NCI-H2029 (cell line): ENCODE measurements around the gene ZNF415.
"Not testable (repeated sequence)": the region's sequence is repeated elsewhere in the genome, so short reads cannot be mapped to it uniquely, and the experiment has no call there.

Experiments
- DNase-seq: peaks from one replicate; lab custom pipeline; 2025; lab: John Stamatoyannopoulos, UW

The ZNF415 gene

DNA sequence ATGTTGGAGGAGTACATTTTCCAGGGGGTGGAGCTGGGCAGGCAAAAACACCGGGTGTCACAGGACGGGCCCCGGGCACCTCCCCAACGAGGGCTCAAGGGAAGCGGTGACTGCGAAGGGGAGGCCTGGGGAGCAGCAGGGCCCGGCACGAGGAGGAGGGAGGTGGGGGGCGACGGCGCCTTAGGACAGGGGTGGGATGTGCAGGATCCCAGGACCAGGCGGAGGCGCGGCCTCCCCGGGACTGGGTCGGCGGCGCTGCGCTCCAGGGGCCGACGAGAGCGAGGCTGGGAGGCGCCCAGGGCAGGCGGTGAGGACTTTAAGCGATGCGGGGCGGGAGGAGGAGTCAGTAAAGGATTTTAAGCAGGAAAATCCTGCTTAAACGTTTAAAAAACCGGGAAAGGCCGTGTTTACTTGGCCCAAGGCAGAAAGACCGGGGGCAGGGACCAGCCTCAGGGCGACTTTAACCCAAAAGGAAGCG lies 29.9 kb downstream of the ZNF415 start:
- DNase-seq = peak; percentile 38

DNA sequence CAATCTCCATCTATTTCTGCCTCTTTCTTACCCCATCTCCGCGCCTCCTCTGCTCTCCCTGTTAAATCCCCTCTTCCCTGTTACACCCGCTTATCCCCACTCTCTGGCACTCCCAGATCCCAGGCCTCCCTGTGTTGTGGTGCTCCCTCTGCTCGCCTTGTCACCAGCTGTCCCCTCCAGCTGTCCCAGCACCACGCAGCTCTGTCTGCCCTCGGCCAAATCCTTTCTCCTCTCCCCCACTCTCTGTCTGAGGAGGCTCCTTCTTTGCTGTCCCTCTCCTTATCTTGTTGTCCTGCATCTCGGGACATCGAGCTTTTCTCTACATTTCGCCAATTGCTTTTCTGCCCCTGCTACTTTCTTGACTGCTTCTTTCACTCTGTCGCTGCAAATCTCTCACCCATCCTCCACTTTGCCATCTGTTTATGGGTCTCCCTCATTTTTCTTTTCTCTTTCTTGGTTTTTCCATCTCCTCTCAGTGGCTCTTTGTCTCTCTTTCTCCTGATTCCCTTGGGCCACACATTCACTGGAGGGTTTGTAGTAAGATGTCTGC lies 30.4 kb downstream of the ZNF415 start:
- no peak for DNase-seq

DNA sequence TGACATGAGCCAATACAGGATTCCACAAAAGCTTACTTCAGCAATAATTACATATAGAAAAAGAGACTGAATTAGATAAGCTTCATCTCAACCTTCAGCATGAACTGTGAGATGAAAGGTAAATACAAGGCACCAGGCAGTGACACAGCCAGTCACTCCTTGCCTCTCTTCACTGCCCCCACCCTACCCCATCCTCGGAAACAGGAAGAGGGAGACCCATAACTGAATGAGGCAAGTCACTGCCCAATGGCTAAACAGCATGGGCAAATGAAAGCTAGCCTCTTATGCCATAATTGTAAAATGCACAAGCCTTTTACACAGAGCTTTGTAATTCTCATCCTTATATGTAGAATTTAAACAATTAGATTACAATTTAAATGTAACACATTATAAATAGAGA lies 31.2 kb downstream of the ZNF415 start:
- no peak for DNase-seq

DNA sequence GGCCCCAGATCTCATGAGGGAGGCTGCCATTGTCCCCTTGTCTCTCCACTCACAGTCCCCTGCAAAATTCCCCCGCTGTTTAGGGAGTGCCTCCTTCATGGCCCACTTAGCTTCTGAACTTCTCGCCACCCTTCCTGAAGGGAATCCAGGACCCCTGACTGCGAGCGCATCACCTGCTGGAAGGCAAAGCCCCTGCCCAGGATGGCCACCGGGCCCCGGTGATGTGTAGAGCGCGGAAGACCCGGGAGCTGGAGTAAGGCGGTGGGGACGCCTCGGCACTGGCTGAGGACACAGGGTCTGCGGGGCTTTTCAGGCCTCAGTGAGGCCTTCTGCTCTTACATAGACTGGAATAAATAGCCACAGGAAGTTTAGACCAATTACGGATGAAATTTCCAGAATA lies 34.1 kb downstream of the ZNF415 start:
- not testable (repeated sequence) for DNase-seq

DNA sequence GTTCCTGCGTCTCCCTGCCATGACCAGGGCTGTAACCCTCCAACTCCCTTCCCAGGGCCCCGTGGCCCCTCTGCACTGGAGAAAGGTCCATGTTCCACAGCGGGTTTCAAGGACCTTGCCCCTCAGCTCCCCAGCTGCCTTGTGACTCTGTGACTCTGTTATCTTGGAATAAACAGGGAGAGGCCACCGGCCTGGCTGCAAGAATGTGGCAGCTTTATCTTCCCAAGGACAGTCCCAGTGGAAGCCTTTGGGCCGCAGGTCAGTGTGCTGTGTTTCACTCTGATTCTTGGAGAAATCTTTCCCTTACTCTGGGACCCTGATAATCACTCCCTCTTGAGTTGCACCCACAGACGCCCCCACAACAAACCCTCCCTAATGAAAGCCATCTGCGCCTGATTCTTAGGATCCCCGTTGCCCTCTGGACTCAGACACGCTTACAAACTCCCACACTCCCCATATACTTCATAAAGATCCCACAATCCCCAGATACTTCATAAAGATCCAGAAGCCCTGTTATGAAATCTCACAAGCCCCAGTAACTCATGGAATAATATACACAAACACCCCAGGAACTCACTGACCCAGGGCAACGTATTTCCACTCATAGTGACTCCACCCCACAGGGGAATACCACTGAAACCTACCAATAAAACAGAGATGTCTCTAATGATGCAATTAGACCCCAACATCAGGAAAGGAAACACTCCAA lies 35.6 kb downstream of the ZNF415 start:
- not testable (repeated sequence) for DNase-seq

DNA sequence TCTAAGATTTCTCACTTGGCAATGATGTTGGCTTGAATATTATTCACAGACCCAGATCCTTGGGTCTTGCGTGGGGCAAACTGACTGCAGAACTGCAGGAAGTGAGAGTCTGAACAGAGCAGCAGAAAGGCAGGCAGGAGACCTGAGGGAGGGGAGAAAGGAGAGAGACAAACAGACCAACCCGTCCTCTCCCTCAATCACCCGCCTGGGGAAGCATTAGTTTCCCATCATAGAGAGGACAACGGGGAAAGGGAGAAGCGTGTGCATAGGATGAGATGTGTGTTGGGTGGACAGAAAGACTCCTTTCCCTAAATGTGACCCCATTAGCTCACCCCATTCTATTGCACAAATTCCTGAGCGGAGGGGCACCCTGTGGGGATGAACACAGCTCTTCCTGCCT lies 36.1 kb downstream of the ZNF415 start:
- not testable (repeated sequence) for DNase-seq

DNA sequence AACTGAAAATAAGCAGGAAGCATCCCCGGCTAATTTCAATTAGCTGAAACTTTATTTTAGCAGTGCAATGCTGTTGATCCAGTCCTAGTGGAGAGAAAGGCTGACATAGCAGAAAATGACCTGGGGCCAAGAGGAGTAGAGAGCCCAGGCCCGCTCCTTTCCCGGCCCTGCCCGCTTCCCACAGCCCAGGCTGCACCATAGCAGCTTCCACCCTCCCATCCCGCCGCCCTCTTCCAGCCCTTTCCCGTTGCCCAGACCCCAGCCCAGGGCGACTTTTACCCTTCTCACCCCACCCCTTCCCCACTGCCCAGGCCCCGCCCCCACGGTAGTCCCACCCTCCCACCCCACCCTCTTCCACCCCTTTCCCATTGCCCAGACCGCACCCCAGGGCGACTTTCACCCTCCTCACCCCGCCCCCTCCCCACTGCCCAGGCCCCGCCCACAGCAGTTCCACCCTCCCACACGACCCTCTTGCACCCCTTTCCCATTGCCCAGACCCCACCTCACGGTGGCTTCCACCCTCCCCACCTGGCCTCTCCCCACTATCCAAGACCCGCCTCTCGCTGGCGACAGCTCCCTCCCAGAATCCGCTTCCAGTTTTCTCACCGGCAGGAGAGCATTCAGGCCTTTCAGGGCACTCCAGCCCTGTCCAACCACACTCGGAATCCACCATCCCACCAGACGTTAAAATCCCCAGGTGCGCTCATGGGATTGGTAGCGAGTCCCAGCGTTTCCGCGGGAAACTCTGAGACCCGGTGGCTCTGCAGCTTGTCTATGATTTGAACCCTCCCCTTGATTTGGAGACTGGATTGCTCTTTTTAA lies 37.7 kb downstream of the ZNF415 start:
- no peak for DNase-seq

DNA sequence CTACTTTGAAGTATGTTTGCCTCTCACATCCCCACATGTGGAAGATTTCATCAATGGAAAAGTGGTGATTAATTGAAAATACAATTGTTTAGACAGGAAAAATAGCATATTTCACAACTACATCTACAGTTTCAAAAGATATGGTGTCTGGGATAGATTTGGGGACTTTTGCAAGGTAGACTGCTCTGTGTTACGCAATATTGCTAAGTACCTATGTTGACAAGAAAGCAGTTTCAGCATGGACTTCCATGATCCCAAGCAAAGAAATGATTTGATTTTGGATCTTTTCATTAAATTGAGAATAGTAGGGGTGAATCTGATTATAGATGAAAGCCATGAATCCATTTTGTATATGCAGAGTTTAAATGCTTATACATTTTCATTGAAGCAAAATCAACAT lies 40.0 kb downstream of the ZNF415 start:
- DNase-seq = no peak

DNA sequence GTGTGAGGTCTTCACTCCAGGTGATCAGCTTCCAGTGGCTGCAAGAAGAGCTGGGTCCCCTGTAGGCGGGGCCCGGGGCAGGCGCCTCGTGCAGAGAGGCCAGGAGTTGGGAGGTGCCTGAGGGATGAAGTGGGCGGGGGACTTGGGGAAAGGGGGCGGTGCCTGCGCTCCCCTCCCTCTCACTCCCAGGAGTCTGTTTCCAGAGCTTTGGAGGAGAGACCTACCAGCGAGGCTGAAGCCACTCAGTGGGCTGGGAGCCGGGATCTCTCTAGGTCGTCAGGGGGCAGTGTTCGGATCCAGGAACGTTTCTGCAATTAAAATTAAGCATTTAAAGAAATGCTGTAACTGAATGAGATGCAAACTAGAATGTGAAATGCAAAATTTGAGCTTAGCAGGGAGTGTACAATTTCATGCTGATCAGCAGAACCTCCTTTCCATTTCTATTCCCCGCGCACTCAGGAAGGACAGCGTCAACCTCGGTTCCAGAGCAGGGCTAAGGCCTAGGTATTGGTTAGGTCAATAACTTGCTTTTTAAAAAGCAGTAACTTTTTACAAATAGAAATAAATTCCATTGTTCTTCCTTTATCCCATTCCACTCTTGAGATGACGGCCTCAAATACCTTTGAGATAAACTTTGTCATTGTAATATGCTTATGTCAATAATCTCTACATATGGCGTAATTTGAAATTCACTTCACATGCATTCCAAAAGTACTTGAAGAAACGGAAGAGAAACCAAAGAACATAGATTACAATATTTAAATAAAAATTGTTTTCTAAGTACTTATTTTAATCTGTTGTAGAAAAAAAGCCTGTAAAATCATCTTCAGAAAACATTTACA lies 41.1 kb downstream of the ZNF415 start:
- no peak for DNase-seq

DNA sequence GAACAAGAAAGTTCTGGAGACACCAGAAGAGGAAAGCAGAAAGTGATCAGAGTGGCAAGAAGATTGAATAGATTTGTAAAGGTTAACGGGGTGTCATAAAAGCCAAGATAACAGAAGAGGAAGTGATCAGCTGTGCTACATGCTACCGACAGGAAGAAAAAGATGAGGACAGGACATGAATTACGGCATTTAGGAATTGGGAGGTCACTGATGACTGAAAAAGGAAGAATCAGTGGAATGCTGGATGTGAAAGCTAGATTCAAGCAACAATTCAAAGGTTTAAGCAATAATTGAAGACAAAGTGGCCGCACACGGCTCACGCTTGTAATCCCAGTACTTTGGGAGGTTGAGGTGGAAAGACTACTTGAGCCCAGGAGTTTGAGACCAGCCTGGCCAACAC lies 44.6 kb downstream of the ZNF415 start:
- DNase-seq = no peak

DNA sequence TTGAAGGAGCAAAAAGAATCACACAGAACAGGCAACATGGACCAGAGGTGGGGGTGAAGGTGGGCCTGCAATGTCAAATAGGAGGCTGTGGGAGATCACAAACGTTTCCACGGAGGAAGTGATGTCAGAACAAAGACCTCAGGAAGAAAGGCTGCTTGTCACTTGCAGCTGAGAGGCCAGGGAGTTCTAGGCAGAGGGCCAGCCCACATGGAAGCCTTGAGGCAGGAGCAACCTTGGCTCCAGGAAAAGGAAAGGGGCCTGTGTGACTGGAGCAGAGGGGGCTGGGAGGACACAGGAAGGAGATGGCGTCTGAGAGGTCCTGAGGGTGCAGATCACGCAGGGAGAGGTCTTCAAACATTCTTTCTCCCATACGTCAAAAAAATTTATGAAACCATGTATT lies 45.8 kb downstream of the ZNF415 start:
- DNase-seq = no peak

DNA sequence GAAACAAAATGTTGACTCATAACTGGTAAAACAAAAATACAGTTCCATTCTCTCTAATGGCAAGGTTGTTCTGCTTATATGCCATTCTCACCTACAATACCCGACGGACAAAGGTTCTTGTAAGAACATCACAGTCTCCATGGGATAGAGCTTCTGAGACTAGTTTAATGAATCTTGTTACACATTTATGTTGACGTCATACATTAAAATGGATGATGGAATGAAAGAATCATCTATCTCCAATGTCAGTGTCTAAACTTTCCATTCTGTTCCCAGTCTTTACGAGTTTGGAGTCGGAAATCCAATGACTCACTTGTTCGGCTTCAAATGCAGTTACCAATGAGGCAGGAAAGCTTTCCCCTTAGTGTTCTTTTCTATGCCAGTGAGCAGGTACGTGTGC lies 47.2 kb downstream of the ZNF415 start:
- DNase-seq = no peak

DNA sequence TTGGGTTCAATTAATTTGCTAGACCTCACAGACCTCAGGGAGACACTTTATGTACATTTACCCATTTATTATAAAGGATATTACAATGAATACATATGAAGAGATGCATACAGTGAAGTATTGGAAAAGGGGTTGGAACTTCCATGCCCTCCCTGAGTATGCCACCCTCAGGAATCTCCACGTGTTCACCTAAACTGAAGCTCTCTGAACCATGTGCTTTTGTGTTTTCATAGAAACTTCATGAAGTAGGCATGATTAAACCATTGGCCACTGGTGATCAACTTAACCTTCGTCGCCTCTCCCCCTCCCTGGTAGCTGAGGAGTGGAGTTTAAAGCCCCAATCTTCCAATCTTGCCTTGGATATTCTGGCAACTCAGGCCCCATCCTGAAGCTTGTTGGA lies 49.8 kb downstream of the ZNF415 start:
- no peak for DNase-seq

DNA sequence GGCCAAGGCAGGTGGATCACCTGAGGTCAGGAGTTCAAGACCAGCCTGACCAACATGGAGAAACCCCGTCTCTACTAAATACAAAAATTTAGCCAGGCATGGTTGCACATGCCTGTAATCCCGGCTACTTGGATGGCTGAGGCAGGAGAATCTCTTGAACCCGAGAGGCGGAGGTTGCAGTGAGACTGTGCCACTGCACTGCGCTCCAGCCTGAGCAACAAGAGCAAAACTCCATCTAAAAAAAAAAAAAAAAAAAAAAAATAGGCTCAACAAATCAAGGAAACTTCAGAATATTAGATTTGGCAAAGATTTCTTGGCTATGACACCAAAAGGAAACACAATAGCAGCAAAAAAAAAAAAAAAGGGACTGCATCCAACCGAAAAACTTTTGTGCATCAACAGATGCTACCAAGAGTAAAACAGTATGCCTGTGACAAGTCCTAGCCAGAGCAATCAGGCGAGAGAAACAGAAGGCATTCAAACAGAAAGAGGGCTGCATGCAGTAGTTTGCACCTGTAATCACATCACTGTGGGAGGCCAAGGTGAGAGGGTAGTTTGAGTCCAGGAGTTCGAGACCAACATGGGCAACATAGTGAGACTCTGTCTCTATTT lies 53.3 kb downstream of the ZNF415 start:
- no peak for DNase-seq

DNA sequence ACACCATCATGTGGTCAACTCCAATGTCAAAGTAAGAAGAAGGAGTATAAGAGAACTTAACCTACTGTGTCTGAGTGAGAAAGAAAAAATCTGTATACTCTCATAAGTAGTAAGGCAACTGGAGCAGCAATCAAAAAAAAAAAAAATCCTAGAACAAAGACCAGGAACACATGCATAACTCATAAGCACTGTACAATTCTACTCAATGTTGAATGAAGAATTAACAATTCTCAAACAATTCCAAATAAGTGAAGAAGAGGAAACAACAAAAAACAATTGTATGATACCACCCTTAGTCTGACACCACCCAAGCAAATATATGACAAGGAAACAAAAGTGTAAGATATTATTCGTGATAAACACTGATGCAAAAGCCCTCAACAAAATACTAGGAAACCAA lies 54.0 kb downstream of the ZNF415 start:
- DNase-seq = no peak

DNA sequence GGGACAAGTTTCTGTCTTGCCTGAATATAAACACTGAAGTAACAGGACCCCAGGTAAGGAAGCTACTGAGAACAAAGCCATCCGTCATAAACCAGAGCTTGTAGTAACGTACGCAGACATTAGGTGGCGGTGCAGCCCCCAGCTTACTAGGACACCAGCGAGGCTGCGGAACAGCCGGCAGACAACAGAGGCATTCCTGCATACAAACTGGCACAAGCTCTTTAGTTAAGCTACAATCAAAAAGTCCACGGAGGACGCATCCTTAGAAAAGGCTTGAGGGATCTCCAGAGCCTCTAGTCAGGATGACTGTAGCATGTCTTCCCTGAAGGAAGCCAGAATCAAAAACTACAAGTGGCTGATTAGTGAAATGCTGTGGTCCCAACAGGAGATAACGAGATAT lies 55.7 kb downstream of the ZNF415 start:
- peak; percentile 13 for DNase-seq

DNA sequence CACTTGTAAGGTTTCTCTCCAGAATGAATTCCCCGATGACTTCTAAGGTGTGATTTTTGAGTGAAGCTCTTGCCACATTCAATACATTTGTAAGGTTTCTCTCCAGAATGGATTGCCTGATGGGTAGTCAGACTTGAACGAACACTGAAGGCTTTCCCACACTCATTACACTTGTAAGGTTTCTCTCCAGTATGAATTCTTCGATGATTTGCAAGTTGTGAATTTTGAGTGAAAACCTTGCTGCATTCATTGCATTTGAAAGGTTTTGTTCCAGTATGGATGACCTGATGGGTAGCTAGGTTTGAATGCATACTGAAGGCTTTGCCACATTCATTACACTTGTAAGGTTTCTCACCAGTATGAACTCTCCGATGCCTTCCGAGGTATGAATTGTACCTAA lies 63.9 kb downstream of the ZNF415 start:
- no peak for DNase-seq

DNA sequence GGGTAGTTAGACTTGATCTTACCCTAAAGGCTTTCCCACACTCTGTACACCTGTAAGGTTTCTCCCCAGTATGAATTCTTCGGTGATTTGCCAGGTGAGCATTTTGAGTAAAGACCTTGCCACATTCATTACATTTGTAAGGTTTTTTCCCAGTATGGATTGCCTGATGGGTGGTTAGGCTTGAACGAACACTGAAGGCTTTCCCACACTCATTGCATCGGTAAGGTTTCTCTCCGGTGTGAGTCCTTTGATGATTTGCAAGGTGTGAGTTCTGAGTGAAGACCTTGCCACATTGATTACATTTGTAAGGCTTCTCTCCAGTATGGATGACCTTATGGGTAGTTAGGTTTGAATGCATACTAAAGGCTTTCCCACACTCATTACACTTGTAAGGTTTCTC lies 64.5 kb downstream of the ZNF415 start:
- DNase-seq = no peak

DNA sequence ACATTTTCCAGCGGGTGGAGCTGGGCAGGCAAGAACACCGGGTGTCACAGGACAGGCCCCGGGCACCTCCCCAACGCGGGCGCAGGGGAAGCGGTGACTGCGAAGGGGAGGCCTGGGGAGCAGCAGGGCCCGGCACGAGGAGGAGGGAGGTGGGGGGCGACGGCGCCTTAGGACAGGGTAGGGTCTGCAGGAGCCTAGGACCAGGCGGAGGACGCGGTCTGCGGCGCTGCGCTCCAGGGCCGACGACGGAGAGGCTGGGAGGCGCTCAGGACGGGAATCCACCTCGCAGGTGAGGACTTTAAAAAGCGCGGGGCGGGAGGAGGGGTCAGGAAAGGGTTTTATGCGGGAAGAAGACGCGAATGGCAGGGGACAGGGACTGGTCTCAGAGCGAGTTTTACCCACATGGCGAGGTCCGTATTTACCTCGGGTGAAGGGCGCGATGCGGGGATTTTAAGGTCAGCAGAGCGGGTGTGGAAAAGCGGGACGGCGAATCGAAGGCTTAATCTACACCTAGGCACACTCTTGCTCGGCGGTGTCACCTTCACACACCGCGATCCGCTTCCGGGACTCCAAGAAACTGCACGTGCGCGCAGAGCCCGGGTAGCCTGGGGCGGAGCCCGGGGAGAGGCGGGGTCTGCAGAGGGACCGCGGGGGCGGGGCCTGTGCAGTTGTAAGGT lies 74.7 kb downstream of the ZNF415 start:
- DNase-seq = peak; percentile 75
